MCF 10A (cell line): ENCODE results near the gene ZCCHC2. TPM values are rescaled to one million over a fixed set of nuclear protein-coding genes. Genes with fewer than 3 reads are reported as not detected.

ENCODE experiments used
- BruUV-seq: library from RNA; stranded (reverse); fragments of 400-500 nt; replicated peaks from 2 replicates; lab custom pipeline; 2021; lab: Mats Ljungman, UMichigan
- CTCF ChIA-PET: fragments of 300-600 bp; sonication (Branson Sonifier 250); formaldehyde crosslinking; extraction: SDS; loops from one replicate; lab custom pipeline; 2021; ENCODE audit warnings: antibody characterized with exemption, inconsistent platforms; lab: Yijun Ruan, JAX
- POLR2A ChIA-PET: fragments of 300-600, 350-650 bp; sonication (Branson Sonifier 250); formaldehyde crosslinking; extraction: SDS; loops from one replicate; lab custom pipeline; 2020; ENCODE audit warnings: antibody characterized with exemption, inconsistent platforms; lab: Yijun Ruan, JAX
- DNase-seq: peaks from one replicate; pipeline ENCODE4 v3.0.0-alpha.2; 2018; ENCODE audit not compliant: unreplicated experiment
- H3K27ac Mint-ChIP-seq: one replicate; pipeline ENCODE4 v1.8.0; 2022; ENCODE audit warnings: mild to moderate bottlenecking, low read depth, mixed read lengths; ENCODE audit not compliant: unreplicated experiment
- H3K27me3 Mint-ChIP-seq: one replicate; pipeline ENCODE4 v1.8.0; 2022; ENCODE audit warnings: mixed read lengths; ENCODE audit not compliant: insufficient read depth, unreplicated experiment
- H3K36me3 Mint-ChIP-seq: one replicate; pipeline ENCODE4 v1.8.0; 2022; ENCODE audit warnings: mild to moderate bottlenecking, moderate library complexity, mixed read lengths; ENCODE audit not compliant: insufficient read depth, unreplicated experiment
- H3K4me1 Mint-ChIP-seq: one replicate; pipeline ENCODE4 v1.8.0; 2022; ENCODE audit warnings: mixed read lengths; ENCODE audit not compliant: insufficient read depth, unreplicated experiment
- H3K4me3 Mint-ChIP-seq: one replicate; pipeline ENCODE4 v1.8.0; 2022; ENCODE audit warnings: mild to moderate bottlenecking, moderate library complexity, mixed read lengths; ENCODE audit not compliant: unreplicated experiment
- H3K9me3 Mint-ChIP-seq: one replicate; pipeline ENCODE4 v1.8.0; 2022; ENCODE audit warnings: mixed read lengths; ENCODE audit not compliant: unreplicated experiment
- CTCF ChIP-seq: fragments of 200-600 bp; IDR thresholded peaks from one replicate; pipeline ENCODE4 v1.8.0; 2022; ENCODE audit warnings: antibody characterized with exemption, mild to moderate bottlenecking; ENCODE audit not compliant: unreplicated experiment
- intact Hi-C: fragments of 100-400 bp; cut with micrococcal nuclease; formaldehyde crosslinking; loops from 2 replicates; pipeline ENCODE4 v1.14.1; 2022
- total RNA-seq: library from RNA; stranded (reverse); gene quantifications from 2 replicates; pipeline ENCODE4 v1.2.3, GENCODE V29; 2022

Gene ZCCHC2
- total RNA-seq, 1 experiment from 2014 or later = 14.6 TPM

DNA sequence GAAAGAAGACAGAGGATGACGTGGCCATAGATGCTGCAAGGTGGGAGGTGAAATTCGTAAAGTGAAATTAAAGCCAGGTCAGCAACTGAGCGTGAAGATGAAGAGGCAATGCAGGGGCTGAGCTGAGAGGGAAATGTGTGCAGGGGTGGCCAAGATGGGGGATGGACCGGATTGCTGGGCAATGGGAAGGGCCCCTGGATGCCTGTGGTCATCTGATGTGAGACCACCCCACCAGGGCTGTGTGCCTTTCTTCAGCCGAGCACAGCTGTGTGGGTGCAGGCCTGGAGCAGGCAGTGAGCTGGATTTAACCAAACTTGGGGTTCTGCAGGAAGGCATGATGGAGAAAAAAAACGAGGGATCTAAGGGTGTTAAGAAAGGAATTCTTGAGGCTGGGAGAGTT lies 80.4 kb downstream of the ZCCHC2 start:
- no peak for TF ChIP-seq CTCF
- H3K4me3 Mint-ChIP-seq = no peak overlapping the region
- no peak for DNase-seq
- no peaks in the 10 kb centered on the region for H3K36me3 Mint-ChIP-seq
- intact Hi-C loops = no loop called here
- no peaks in the 10 kb centered on the region for H3K9me3 Mint-ChIP-seq
- H3K27me3 Mint-ChIP-seq = peaks cover 59% of the 10 kb centered on the region
- no TSS peak for BruUV-seq
- ChIA-PET CTCF (interaction anchor here (0.7 to 1.9 kb wide), 3 partner anchors 17 to 112 kb away, joined by 3 to 12 read pairs (median 5); partner anchors contain the start of gene PHLPP1), POLR2A (no interaction called here)
- no peak overlapping the region for H3K27ac Mint-ChIP-seq
- peaks cover 6% of the 10 kb centered on the region for H3K4me1 Mint-ChIP-seq

DNA sequence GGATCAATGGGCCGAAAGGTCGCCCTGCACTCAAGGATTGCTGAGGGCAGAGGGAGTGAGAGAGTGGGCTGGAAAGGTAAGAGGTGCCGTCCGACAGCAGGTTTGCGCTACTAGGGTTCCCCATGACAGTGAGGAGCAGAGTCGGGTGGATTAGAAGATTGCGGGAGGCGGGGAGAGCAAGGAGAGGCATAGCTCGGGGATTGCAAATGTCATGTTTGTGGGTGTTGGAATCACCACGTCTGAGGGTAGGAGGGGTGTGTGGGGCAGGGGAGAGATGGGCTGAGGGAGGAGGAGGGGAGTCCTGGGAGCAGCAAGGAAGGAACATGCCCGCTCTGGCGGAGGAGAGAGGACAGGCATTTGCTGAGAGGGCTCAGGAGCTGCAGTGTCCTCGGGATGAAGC lies 81.2 kb downstream of the ZCCHC2 start:
- Mint-ChIP-seq H3K36me3 (no peaks in the 10 kb centered on the region), H3K9me3 (no peaks in the 10 kb centered on the region), H3K4me1 (peaks cover 6% of the 10 kb centered on the region), H3K27ac (no peak overlapping the region), H3K4me3 (no peak overlapping the region), H3K27me3 (peaks cover 51% of the 10 kb centered on the region)
- BruUV-seq = no TSS peak
- no peak for TF ChIP-seq CTCF
- DNase-seq = no peak
- intact Hi-C loops = no loop called here
- POLR2A ChIA-PET = no interaction called here
- CTCF ChIA-PET = interaction anchor here (1.9 kb wide), 1 partner anchor 17 kb away, joined by 12 read pairs; no protein-coding TSS in a partner anchor

- Mint-ChIP-seq H3K9me3 (no peaks in the 10 kb centered on the region), H3K36me3 (no peaks in the 10 kb centered on the region), H3K4me3 (no peak overlapping the region), H3K27me3 (peaks cover 45% of the 10 kb centered on the region), H3K27ac (no peak overlapping the region), H3K4me1 (peaks cover 8% of the 10 kb centered on the region)
- intact Hi-C loops = no loop called here
- ChIA-PET CTCF (interaction anchor here (0.6 to 1.0 kb wide), 2 partner anchors 19 to 106 kb away, joined by 3 to 6 read pairs; no protein-coding TSS in a partner anchor), POLR2A (no interaction called here)
- no TSS peak for BruUV-seq
- no peak for TF ChIP-seq CTCF
- no peak for DNase-seq
Measured at GRCh38 chr18:62605685-62606084, 82.9 kb downstream of the ZCCHC2 start.

- Mint-ChIP-seq H3K27ac (no peak overlapping the region), H3K4me1 (peaks cover 12% of the 10 kb centered on the region), H3K4me3 (no peak overlapping the region), H3K36me3 (no peaks in the 10 kb centered on the region), H3K9me3 (no peaks in the 10 kb centered on the region), H3K27me3 (peaks cover 45% of the 10 kb centered on the region)
- intact Hi-C loops = no loop called here
- BruUV-seq = no TSS peak
- DNase-seq = no peak
- no peak for TF ChIP-seq CTCF
- ChIA-PET POLR2A (no interaction called here), CTCF (interaction anchor here (1.0 kb wide), 1 partner anchor 20 kb away, joined by 6 read pairs; no protein-coding TSS in a partner anchor)
Measured at GRCh38 chr18:62606106-62606505, 83.3 kb downstream of the ZCCHC2 start.
